ENCODE measurements around the gene COPS7A. TPM values are rescaled to one million over a fixed set of nuclear protein-coding genes. Genes with fewer than 3 reads are reported as not detected.
A peak's percentile ranks its signal among the peaks of the same experiment; 100 is the strongest.

Gene COPS7A
- total and polyA plus RNA-seq, 2 donors, result 28.0 to 39.8 TPM

DNA sequence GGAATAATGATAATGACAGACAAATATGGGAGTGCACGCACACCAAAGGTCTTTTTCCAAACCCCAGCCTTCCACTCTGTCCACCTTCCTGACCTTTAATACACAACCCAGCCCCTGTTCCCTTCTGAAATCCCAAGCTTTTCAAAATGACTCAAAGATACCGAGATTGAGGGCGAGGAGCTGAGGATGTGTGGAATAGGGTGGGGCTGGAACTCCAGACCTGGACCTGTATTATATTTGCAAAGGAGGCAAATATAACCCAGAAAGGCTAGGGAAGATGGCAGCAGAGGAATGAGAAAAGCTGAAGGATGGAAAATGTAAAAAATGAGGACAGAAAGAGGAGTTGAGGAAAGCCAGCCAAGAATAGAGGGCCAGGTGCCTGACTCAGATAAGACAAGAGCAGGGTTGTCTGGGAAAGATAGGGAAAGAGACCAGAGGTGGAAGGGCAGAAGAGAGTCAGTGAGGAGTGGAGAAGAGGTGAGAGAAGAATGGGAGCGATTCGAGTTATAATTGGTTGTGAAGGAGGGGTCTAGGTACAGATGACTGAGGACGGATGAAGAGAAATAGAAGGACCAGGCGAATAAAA, 41.3 kb downstream of the COPS7A start:
- peaks cover 0 to 3% of the 10 kb centered on the region in 2 donors for H3K9me3 ChIP-seq (ENCODE audit: control insufficient read depth in 2 of 2, insufficient read depth in 1 of 2, low read length in 1 of 2)
- H3K4me3 ChIP-seq (ENCODE audit: low read length in 2 of 2), result peak overlapping the region; percentile 33 to 82
- peaks cover 17 to 62% of the 10 kb centered on the region in 2 donors for H3K27me3 ChIP-seq (ENCODE audit: control insufficient read depth in 2 of 2, insufficient read depth in 1 of 2, low read length in 1 of 2)
- 63% methylated on average over 7 of the region's 7 CpGs for WGBS
- peaks cover 26 to 53% of the 10 kb centered on the region in 2 donors for H3K4me1 ChIP-seq (ENCODE audit: control insufficient read depth in 2 of 2, insufficient read depth in 2 of 2, low read length in 2 of 2)
- H3K27ac ChIP-seq (ENCODE audit: low read depth in 1 of 2, low read length in 1 of 2), result peak overlapping the region in 1 of 2 donors; percentile 31
- DNase-seq (ENCODE audit: low read depth in 6 of 9, low spot score in 9 of 9), result no peak
- no peaks in the 10 kb centered on the region for H3K36me3 ChIP-seq (ENCODE audit: control insufficient read depth in 2 of 2, insufficient read depth in 2 of 2, low read length in 1 of 2)

DNA sequence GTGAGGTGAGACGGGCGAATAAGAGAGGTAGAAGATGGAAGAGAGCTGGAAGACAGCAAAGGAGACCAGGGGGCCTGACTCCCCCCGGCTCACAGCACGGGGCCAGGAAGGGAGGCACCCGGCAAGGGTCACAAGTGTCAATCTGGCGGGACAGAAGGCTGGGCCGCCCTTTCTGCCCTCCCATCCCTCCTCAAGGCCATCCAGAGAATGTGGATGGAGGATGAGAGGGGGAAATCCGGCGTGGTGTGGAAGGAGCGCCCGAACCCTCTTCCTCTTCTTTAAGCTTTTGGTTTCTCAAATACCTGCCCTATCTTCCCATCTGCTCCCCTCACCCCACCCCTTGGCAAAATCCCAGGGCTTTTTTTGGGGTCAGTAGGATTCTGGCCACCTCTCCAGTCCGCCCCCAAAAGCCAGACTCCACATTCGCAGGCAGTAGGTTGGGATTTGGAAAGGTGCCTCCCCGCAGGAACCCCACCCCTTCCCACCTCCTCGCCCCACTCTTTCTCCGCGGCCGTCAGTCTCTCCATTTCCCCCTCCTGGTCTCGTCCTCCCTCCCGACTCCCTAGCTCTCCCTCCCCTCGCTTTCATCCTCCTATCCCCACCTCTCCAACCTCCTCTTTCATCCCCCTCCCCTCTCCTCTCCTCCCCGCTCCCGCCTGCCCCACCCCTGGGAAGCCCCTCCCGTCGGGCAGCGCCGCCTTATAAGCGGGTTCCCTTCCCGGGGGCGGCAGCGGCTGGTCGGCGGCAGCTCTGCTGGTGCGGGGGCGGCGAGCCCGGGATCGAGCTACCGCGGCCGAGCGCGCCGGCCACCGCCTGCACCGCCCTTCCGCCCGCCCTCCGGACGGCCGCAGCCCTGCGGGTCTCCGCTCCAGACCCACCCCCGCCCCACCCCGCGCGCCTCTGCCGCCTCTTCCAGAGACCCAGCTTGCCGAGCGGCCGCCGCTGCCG, 42.1 kb downstream of the COPS7A start, which contains the start of gene PTMS:
Gene PTMS, plus strand, starts transcription at position 730 of the 948 bp plus-strand sequence. CDS start 343 bp downstream, outside the sequence.
- H3K4me3 ChIP-seq (ENCODE audit: low read length in 2 of 2), result peak within 1 kb of the TSS; percentile 52 to 82
- peaks cover 17 to 69% of the 10 kb centered on the region in 2 donors for H3K27me3 ChIP-seq (ENCODE audit: control insufficient read depth in 2 of 2, insufficient read depth in 1 of 2, low read length in 1 of 2)
- H3K9me3 ChIP-seq (ENCODE audit: control insufficient read depth in 2 of 2, insufficient read depth in 1 of 2, low read length in 1 of 2), result peaks cover 0 to 3% of the 10 kb centered on the region in 2 donors
- peaks cover 28 to 59% of the 10 kb centered on the region in 2 donors for H3K4me1 ChIP-seq (ENCODE audit: control insufficient read depth in 2 of 2, insufficient read depth in 2 of 2, low read length in 2 of 2)
- no peaks in the 10 kb centered on the region for H3K36me3 ChIP-seq (ENCODE audit: control insufficient read depth in 2 of 2, insufficient read depth in 2 of 2, low read length in 1 of 2)
- 3% methylated on average over 63 of the region's 63 CpGs for WGBS
- peak within 1 kb of the TSS; percentile 16 to 79 for H3K27ac ChIP-seq (ENCODE audit: low read depth in 1 of 2, low read length in 1 of 2)
- peak in 1 of 9 donors; percentile 51 for DNase-seq (ENCODE audit: low read depth in 6 of 9, low spot score in 9 of 9)

DNA sequence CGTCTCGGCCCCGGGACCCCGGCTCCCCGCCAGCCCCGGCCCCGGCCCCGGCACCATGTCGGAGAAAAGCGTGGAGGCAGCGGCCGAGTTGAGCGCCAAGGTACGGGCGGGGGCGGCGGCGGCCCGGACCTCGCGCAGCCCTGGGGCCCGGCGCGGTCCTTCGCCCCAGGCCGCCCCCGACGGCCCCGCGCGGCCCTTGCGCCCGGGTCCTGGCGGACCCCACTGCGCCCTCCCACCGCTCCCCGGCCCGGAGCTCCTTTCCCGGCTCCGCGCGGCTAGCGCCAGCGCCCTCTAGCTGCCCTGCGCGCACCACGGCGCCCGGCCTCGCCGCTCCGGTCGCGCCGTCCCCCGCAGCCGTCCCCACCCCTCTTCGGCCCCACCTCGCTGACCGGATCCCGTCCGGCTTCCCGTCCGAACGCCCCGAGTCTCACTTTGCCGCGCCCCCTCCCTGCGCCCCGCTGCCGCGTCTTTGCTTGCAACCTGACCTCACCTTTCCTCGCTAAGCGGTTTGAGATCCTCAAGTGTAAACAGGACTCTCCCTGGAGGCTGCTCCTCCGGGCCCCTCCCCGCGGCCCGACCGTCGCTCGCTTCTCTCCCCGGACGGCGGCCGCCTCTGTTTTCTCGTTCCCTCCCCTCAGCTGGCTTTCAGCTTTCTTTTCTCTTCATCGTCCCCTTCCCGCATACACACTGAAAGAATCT, 43.0 kb downstream of the COPS7A start:
- Histone ChIP-seq H3K9me3 (ENCODE audit: control insufficient read depth in 2 of 2, insufficient read depth in 1 of 2, low read length in 1 of 2) (peaks cover 0 to 3% of the 10 kb centered on the region in 2 donors), H3K4me1 (ENCODE audit: control insufficient read depth in 2 of 2, insufficient read depth in 2 of 2, low read length in 2 of 2) (peaks cover 33 to 67% of the 10 kb centered on the region in 2 donors), H3K27ac (ENCODE audit: low read depth in 1 of 2, low read length in 1 of 2) (peak overlapping the region in 1 of 2 donors; percentile 79), H3K4me3 (ENCODE audit: low read length in 2 of 2) (peak overlapping the region; percentile 52 to 82), H3K27me3 (ENCODE audit: control insufficient read depth in 2 of 2, insufficient read depth in 1 of 2, low read length in 1 of 2) (peaks cover 17 to 77% of the 10 kb centered on the region in 2 donors), H3K36me3 (ENCODE audit: control insufficient read depth in 2 of 2, insufficient read depth in 2 of 2, low read length in 1 of 2) (no peaks in the 10 kb centered on the region)
- peak in 2 of 9 donors; percentile 69 to 74 for DNase-seq (ENCODE audit: low read depth in 6 of 9, low spot score in 9 of 9)
- WGBS, result under 1% methylated on average over 88 of the region's 88 CpGs

DNA sequence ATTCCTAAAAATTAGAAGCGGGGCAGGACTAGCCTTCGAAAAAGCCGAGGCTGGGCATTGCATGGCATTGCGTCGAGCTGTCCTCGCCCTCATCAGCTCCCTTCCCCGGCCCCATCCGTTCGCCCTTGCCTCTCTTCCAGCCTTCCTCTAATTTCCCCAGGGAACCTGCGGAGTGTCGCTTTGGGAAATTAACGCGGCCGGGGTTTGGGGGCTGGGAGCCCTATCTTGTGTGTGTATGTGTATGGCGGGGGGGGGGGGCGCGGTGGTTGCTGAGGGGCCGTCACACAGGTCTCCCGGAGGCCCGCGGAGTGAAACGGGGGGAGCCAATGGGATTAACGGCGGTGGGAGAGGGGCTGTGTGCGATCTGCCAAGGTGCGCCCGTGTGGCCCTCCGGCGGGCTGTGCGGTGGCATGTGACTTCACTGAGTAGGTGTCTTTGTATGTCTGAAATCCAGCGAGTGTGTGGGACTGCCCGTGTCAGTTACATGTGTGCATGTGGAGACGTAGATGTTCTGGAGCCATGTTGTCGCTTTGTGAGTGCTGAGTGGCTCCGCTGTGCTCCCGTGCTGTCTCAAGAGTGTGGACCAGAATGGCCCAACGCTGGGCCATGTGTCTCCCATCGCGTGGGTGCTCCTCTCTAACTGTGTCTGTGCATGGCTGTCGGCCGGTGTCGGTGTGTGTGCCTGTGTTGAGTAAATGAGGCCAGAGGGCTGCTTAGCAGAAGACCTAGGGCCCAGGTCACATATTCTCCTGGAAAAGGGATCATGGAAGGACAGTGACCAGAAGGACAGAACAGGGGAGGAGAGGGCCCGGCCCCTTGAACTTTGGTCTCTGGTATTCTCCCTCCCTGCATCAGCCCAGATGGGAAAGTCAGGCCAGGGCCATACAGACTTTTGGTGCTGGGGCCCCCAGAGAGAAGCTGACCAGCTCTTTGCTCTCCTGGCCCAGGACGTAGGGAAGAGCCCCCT, 43.8 kb downstream of the COPS7A start:
- WGBS, result 41% methylated on average over 44 of the region's 44 CpGs
- Histone ChIP-seq H3K27ac (ENCODE audit: low read depth in 1 of 2, low read length in 1 of 2) (no peak overlapping the region), H3K4me3 (ENCODE audit: low read length in 2 of 2) (peak overlapping the region; percentile 52 to 82), H3K36me3 (ENCODE audit: control insufficient read depth in 2 of 2, insufficient read depth in 2 of 2, low read length in 1 of 2) (no peaks in the 10 kb centered on the region), H3K4me1 (ENCODE audit: control insufficient read depth in 2 of 2, insufficient read depth in 2 of 2, low read length in 2 of 2) (peaks cover 38 to 75% of the 10 kb centered on the region in 2 donors), H3K27me3 (ENCODE audit: control insufficient read depth in 2 of 2, insufficient read depth in 1 of 2, low read length in 1 of 2) (peaks cover 17 to 86% of the 10 kb centered on the region in 2 donors), H3K9me3 (ENCODE audit: control insufficient read depth in 2 of 2, insufficient read depth in 1 of 2, low read length in 1 of 2) (peaks cover 0 to 3% of the 10 kb centered on the region in 2 donors)
- no peak for DNase-seq (ENCODE audit: low read depth in 6 of 9, low spot score in 9 of 9)

GRCh38 chr12:6768437-6768914, 44.6 kb downstream of the COPS7A start:
- Histone ChIP-seq H3K9me3 (ENCODE audit: control insufficient read depth in 2 of 2, insufficient read depth in 1 of 2, low read length in 1 of 2) (peaks cover 0 to 3% of the 10 kb centered on the region in 2 donors), H3K27me3 (ENCODE audit: control insufficient read depth in 2 of 2, insufficient read depth in 1 of 2, low read length in 1 of 2) (peaks cover 25 to 94% of the 10 kb centered on the region in 2 donors), H3K27ac (ENCODE audit: low read depth in 1 of 2, low read length in 1 of 2) (no peak overlapping the region), H3K4me1 (ENCODE audit: control insufficient read depth in 2 of 2, insufficient read depth in 2 of 2, low read length in 2 of 2) (peaks cover 40 to 82% of the 10 kb centered on the region in 2 donors), H3K4me3 (ENCODE audit: low read length in 2 of 2) (no peak overlapping the region), H3K36me3 (ENCODE audit: control insufficient read depth in 2 of 2, insufficient read depth in 2 of 2, low read length in 1 of 2) (no peaks in the 10 kb centered on the region)
- WGBS, result 94% methylated on average over 6 of the region's 6 CpGs
- no peak for DNase-seq (ENCODE audit: low read depth in 6 of 9, low spot score in 9 of 9)

DNA sequence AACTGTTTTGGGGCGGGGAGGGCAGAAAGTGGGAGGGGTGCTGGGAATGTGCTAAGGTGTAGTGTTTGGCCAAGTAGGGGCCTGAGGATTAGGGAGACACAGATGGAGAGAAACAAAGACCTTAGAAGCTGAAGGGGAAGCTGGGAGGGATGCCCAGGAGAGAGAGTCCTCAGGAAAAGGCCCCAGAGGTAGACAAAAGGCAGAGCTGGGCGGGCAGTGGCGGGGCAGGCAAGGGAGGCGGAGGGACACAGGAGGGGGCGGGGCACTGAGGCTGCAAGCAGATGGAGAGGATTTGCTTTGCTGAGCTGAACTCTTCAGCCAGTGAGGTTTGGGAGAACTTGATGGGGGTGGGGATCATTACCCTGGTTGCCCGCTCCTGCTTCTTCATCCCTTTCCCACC, 45.1 kb downstream of the COPS7A start:
- H3K4me3 ChIP-seq (ENCODE audit: low read length in 2 of 2), result no peak overlapping the region
- H3K4me1 ChIP-seq (ENCODE audit: control insufficient read depth in 2 of 2, insufficient read depth in 2 of 2, low read length in 2 of 2), result peaks cover 44 to 80% of the 10 kb centered on the region in 2 donors
- 94% methylated on average over 6 of the region's 6 CpGs for WGBS
- H3K36me3 ChIP-seq (ENCODE audit: control insufficient read depth in 2 of 2, insufficient read depth in 2 of 2, low read length in 1 of 2), result no peaks in the 10 kb centered on the region
- H3K27ac ChIP-seq (ENCODE audit: low read depth in 1 of 2, low read length in 1 of 2), result no peak overlapping the region
- H3K9me3 ChIP-seq (ENCODE audit: control insufficient read depth in 2 of 2, insufficient read depth in 1 of 2, low read length in 1 of 2), result peaks cover 0 to 3% of the 10 kb centered on the region in 2 donors
- DNase-seq (ENCODE audit: low read depth in 6 of 9, low spot score in 9 of 9), result no peak
- peaks cover 29 to 94% of the 10 kb centered on the region in 2 donors for H3K27me3 ChIP-seq (ENCODE audit: control insufficient read depth in 2 of 2, insufficient read depth in 1 of 2, low read length in 1 of 2)

DNA sequence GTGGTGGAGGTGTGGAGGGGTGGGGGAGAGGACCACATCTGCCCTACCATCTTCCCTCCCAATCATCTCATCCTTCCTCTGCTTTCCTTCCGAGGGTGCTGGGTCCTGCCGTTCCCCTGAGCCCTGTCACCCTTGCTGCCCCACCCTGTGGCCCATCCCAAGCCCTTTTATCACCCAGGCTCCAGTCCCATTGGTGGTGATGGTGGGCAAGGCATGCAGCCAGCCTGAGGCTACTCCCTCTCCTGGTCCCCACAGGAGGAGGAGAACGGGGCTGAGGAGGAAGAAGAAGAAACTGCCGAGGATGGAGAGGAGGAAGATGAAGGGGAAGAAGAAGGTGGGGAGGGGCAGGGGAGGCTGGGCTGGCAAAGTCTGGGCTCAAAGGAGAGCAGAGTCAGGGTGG, 45.8 kb downstream of the COPS7A start:
- Histone ChIP-seq H3K27ac (ENCODE audit: low read depth in 1 of 2, low read length in 1 of 2) (no peak overlapping the region), H3K9me3 (ENCODE audit: control insufficient read depth in 2 of 2, insufficient read depth in 1 of 2, low read length in 1 of 2) (peaks cover 0 to 3% of the 10 kb centered on the region in 2 donors), H3K4me3 (ENCODE audit: low read length in 2 of 2) (no peak overlapping the region), H3K36me3 (ENCODE audit: control insufficient read depth in 2 of 2, insufficient read depth in 2 of 2, low read length in 1 of 2) (no peaks in the 10 kb centered on the region), H3K4me1 (ENCODE audit: control insufficient read depth in 2 of 2, insufficient read depth in 2 of 2, low read length in 2 of 2) (peaks cover 39 to 80% of the 10 kb centered on the region in 2 donors), H3K27me3 (ENCODE audit: control insufficient read depth in 2 of 2, insufficient read depth in 1 of 2, low read length in 1 of 2) (peaks cover 32 to 94% of the 10 kb centered on the region in 2 donors)
- 83% methylated on average over 4 of the region's 4 CpGs for WGBS
- DNase-seq (ENCODE audit: low read depth in 6 of 9, low spot score in 9 of 9), result no peak

DNA sequence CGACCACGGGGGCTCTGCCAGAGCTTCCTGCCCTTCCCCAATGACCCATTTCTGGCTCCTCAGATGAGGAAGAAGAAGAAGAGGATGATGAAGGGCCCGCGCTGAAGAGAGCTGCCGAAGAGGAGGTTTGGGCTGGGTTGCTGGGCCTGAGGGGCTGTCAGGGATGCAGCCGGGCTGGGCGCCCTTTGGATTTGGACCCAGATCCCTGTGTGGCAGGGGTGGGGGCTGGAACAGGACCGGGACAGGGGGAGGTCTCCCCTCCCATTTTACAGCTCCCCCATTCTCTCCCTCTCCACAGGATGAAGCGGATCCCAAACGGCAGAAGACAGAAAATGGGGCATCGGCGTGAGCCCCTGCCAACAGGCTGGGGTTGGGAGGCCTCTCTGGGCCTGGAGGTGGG, 46.2 kb downstream of the COPS7A start:
- H3K4me1 ChIP-seq (ENCODE audit: control insufficient read depth in 2 of 2, insufficient read depth in 2 of 2, low read length in 2 of 2), result peaks cover 37 to 80% of the 10 kb centered on the region in 2 donors
- peaks cover 29 to 94% of the 10 kb centered on the region in 2 donors for H3K27me3 ChIP-seq (ENCODE audit: control insufficient read depth in 2 of 2, insufficient read depth in 1 of 2, low read length in 1 of 2)
- 92% methylated on average over 12 of the region's 12 CpGs for WGBS
- no peaks in the 10 kb centered on the region for H3K36me3 ChIP-seq (ENCODE audit: control insufficient read depth in 2 of 2, insufficient read depth in 2 of 2, low read length in 1 of 2)
- H3K9me3 ChIP-seq (ENCODE audit: control insufficient read depth in 2 of 2, insufficient read depth in 1 of 2, low read length in 1 of 2), result peaks cover 0 to 3% of the 10 kb centered on the region in 2 donors
- H3K27ac ChIP-seq (ENCODE audit: low read depth in 1 of 2, low read length in 1 of 2), result no peak overlapping the region
- DNase-seq (ENCODE audit: low read depth in 6 of 9, low spot score in 9 of 9), result no peak
- H3K4me3 ChIP-seq (ENCODE audit: low read length in 2 of 2), result no peak overlapping the region
